GM19452 (cell line): Measurements from ENCODE around the gene ANXA2.

Experiments
- ATAC-seq: cut with Tn5 transposase; IDR thresholded peaks from one replicate; pipeline ENCODE4 v1.9.1; 2021; ENCODE audit not compliant: unreplicated experiment

The ANXA2 gene

GRCh38 chr15:60390871-60391501 is 6.8 kb downstream of the ANXA2 start:
- no peak for ATAC-seq

GRCh38 chr15:60390231-60390630 is 7.6 kb downstream of the ANXA2 start:
- ATAC-seq: no peak

GRCh38 chr15:60389261-60390077 is 8.3 kb downstream of the ANXA2 start:
- ATAC-seq: no peak

GRCh38 chr15:60387321-60387720 is 10.5 kb downstream of the ANXA2 start:
- no peak for ATAC-seq

GRCh38 chr15:60386615-60387014 is 11.2 kb downstream of the ANXA2 start:
- no peak for ATAC-seq

GRCh38 chr15:60385620-60386552 is 11.9 kb downstream of the ANXA2 start:
- ATAC-seq: no peak

- no peak for ATAC-seq
These were observed 13.2 kb downstream of the ANXA2 start for GRCh38 chr15:60384526-60385126.

GRCh38 chr15:60384053-60384452 is 13.7 kb downstream of the ANXA2 start:
- ATAC-seq: no peak

- no peak for ATAC-seq
These were observed 14.8 kb downstream of the ANXA2 start for GRCh38 chr15:60382773-60383674.

- no peak for ATAC-seq
These were observed 16.5 kb downstream of the ANXA2 start for GRCh38 chr15:60381148-60381788.

GRCh38 chr15:60379525-60380274 is 18.1 kb downstream of the ANXA2 start:
- ATAC-seq: no peak

GRCh38 chr15:60379185-60379524 is 18.6 kb downstream of the ANXA2 start:
- no peak for ATAC-seq

- no peak for ATAC-seq
These were observed 21.1 kb downstream of the ANXA2 start for GRCh38 chr15:60376677-60377095.

GRCh38 chr15:60375306-60375705 is 22.5 kb downstream of the ANXA2 start:
- ATAC-seq: no peak

- no peak for ATAC-seq
These were observed 23.1 kb downstream of the ANXA2 start for GRCh38 chr15:60374628-60375081.

- no peak for ATAC-seq
These were observed 23.6 kb downstream of the ANXA2 start for GRCh38 chr15:60374209-60374608.

- no peak for ATAC-seq
These were observed 24.0 kb downstream of the ANXA2 start for GRCh38 chr15:60373745-60374144.

- no peak for ATAC-seq
These were observed 24.5 kb downstream of the ANXA2 start for GRCh38 chr15:60373327-60373726.

GRCh38 chr15:60372756-60373155 is 25.0 kb downstream of the ANXA2 start:
- no peak for ATAC-seq
